ENCODE measurements around the gene DISC1.

DNA sequence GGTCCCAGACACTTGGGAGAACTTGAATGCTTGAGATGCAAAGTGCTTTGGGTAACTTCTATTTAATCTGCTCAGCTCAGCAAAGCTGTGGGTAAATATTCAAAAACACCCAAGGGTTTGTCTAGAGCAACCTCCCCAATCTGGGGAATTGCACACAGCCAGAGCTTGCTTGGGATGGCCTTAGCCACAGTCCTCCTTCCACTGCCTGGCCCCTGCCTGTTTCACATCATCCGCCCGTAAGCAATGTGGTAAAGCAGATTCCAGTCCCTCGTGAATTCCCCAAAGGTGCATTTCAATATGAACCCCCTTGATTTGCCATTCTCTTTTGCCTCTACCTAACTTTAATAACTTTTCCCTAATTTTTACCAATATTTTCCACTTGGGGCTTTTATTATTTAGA lies 418.1 kb downstream of the DISC1 start:
- no peak for TF ChIP-seq EZH2 (IDR thresholded peaks at IDR 0.05; ENCODE audit: insufficient read depth, poor library complexity, severe bottlenecking)
- TF ChIP-seq EZH2phosphoT487 (IDR thresholded peaks at IDR 0.05; ENCODE audit: insufficient read depth, low read depth), result no peak

Measured in GM23248 (cell line).